A673 (cell line): ENCODE results near the gene PLB1.

ENCODE experiments used
- CTCF ChIP-seq: fragments of 300-800, 200-600 bp; sonication (generic); conservative IDR thresholded peaks from 2 replicates; pipeline ENCODE4 v1.5.1; 2017; ENCODE audit warnings: low read depth, mild to moderate bottlenecking, antibody characterized with exemption, low read length, moderate library complexity, mixed read lengths
- EZH2 ChIP-seq: fragments of 200-600 bp; sonication (generic); IDR thresholded peaks from 2 replicates; pipeline ENCODE4 v1.6.1; 2017; ENCODE audit warnings: borderline replicate concordance, low read depth, mild to moderate bottlenecking, mixed read lengths, antibody characterized with exemption, low read length; ENCODE audit not compliant: poor library complexity, severe bottlenecking

GRCh38 chr2:28583899-28584553, 88.2 kb downstream of the PLB1 start:
- TF ChIP-seq CTCF (no peak), EZH2 (no peak)
